ENCODE measurements around the gene ZBTB7A.

ZBTB7A gene

GRCh38 chr19:4052114-4052992 lies 14.3 kb downstream of the ZBTB7A start:
- no peak for DNase-seq

DNA sequence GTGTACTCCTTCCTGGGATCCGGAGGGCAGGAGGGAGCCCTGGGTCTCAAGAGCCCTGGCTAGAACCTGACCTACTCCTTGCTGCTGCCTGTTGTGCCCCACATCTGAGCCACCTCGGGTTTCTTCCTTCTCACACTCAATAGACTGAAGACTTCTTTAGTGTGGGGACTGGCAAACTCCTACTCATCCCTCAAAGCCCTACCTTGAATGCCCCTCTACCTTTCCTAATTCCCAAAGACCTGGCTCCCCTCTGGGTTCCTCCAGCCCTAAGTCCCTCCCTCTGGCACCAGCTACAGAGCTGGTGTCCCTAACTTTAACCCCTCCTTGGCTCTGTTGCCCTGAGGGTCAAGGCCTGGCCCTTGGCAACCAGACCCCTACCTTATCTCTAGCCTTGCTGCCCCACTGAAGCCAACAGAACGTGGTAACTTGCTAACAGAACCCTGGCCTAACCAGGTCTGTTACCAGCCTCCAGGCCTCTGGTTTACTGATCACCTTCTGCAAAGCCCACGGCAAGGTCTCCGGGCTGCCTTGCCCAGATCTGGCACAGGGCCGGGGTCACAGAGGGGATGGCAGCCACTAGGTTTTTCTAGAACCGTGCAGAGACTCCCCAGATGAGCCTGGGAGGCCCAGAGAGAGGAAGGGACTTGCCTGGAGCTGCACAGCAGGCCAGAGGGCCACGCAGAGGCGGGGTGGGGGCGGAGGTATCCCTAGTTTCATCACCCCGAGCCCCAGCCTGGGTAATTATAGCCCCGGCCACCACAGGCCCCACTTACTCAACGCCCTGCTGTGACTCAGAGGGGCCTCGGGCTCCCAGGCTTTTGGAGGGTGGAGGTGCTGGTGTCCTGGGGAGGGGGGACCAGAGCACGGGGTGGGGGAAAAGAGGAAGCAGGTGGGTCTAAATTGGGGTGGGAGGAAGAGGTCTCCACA lies 15.3 kb downstream of the ZBTB7A start:
- no peak for DNase-seq

DNA sequence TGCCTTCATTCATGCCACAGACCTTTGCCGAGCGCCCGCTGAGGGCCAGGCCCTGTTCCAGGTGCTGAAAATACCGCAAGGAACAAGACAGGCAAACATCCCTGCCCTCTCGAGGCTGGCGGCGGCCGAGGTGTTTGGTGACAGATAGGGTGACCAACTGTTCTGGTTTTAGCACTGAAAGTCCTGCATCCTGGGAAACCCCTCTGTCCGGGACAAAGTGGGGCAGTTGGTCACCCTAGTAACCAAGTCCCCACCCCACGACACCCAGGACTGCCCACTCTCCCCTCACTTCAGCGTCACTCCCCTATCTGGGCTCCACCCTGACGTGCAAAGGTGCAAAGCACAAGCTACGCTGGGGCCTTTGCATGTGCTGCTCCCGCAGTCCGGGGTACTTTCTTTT lies 17.3 kb downstream of the ZBTB7A start:
- DNase-seq, result no peak

GRCh38 chr19:4046946-4047683 lies 19.6 kb downstream of the ZBTB7A start:
- no peak for DNase-seq

GRCh38 chr19:4046362-4046691 lies 20.4 kb downstream of the ZBTB7A start:
- DNase-seq, result no peak

GRCh38 chr19:4045597-4046361 lies 20.9 kb downstream of the ZBTB7A start:
- no peak for DNase-seq

DNA sequence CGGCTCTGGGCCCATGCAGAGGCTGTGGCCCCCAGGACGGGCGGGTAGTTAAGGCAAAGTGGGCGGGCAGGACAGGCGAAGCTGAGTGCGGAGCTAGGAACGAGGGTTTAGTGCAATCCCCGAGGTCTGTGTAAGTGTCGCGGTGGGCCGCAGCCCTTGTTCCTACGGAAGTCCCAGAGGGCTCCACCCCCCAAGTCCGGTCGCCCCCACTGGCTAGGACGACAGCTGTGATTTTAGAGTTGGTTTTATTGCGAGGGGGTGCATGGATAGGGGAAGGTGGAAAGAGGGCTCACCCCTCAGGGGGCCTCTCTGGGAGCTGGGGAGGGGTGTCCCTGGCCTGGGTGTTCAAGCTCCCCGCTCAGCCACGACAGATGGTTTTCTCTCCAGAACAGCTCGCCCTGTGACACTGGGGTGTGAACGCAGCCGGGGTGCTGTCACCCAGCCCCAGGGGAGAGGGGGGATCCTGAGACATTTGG lies 21.7 kb downstream of the ZBTB7A start:
- DNase-seq, result no peak

GRCh38 chr19:4043966-4044715 lies 22.6 kb downstream of the ZBTB7A start:
- no peak for DNase-seq

- no peak for DNase-seq
Observed at GRCh38 chr19:4043401-4043800, 23.3 kb downstream of the ZBTB7A start.

DNA sequence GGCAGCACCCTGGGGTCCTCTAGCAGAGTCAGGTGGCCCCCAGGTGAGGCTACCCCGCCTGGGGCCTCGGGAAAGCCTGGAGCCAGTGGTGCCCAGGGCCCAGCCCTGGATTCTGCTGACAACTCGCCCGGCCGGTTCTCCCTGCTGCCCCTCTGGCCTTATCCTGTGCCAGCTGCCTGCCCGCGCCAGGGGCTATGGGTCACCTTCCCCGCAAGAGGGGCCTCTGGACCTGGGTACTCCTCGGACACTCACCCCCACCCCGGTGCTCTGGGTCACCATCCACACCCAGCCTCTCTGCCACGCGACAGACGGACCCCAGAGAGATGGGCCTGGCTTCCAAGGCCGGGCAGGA lies 24.0 kb downstream of the ZBTB7A start:
- no peak for DNase-seq

DNA sequence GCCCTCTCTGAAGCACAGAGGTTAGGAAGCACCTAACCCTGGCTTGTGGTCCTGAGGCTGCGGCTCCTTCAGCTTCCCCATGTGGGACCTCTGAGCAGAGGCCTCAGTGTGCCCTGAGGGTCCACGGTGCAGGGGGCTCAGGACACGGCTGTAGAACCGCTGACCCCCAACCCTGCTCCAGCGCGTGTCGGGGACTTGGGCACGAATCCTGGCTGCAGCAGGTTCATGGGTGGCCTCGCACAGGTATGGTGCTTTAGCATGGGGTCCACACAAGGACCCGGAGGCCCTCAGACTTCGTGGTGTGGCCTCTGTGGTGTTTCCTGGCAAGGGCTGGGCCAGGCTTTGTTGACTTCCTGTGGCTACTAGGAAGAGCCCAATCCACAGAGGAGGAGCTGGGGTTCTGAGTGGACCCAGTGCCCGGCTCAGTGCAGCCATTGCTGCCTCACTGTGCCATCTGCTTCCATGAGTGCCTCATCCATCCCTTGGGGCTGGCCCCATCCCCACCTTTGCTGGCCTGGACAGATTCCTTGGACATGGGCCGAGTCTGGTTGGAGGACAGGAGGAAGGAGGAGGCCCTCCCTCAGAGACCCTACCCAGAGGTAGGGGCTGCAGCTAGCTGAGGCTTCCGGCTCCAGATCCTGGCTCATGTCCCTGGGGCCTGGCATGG lies 24.5 kb downstream of the ZBTB7A start:
- no peak for DNase-seq

GRCh38 chr19:4038661-4039423 lies 27.9 kb downstream of the ZBTB7A start:
- DNase-seq, result no peak

DNA sequence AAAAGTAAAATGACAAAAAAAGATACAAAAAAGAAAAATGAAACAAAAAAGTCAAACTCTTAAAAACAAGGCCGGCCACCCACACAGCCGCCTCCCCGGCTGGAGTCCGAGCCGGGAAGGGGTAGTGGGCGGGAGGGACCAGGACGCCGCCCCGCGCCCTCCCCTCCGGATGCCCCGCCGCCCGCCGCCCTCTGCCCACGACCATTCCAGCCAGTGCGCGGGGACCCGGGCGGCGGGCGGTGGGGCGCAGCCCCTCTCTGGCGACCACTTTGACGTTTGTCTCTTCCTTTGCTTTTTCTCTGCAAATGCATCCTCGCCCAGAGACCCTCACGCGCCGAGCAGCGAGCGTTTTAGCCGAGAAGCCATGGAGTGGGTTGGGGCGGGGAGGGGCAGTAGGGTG lies 28.6 kb downstream of the ZBTB7A start:
- DNase-seq, result no peak

DNA sequence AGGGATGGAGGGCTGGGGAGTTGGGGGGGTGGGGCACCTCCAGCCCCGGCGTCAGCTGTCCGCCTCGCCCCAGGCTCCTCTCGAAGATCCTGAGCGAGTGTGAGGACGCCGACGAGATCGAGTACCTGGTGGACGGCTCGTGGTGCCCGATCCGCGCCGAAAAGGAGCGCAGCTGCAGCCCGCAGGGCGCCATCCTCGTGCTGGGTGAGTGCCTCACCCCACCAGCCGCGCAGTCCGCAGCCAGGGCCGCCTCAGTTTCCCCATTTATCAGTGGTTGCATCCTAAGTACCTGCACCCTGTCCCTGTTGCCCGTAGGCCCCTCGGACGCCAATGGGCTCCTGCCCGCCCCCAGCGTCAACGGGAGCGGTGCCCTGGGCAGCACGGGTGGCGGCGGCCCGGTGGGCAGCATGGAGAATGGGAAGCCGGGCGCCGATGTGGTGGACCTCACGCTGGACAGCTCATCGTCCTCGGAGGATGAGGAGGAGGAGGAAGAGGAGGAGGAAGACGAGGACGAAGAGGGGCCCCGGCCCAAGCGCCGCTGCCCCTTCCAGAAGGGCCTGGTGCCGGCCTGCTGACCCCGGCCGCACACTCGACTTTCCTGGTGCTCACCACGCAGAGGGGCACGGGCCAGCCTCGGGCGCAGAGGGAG lies 29.3 kb downstream of the ZBTB7A start:
- no peak for DNase-seq

- no peak for DNase-seq
Observed at GRCh38 chr19:4036576-4037300, 30.0 kb downstream of the ZBTB7A start.

DNA sequence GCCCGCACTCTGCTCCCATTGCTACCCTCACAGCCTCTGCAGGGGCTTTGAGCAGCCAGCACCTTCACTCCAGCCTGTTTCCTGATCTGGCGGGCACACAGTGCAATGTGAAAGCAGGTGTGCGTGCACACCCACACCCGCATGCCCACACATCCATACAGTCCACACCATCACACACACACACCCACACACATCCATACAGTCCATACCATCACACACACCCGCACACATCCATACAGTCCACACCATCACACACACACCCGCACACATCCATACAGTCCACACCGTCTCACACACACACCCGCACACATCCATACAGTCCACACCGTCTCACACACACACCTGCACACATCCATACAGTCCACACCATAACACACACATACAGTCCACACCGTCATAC lies 31.1 kb downstream of the ZBTB7A start:
- no peak for DNase-seq

- no peak for DNase-seq
Observed at GRCh38 chr19:4035018-4035566, 31.6 kb downstream of the ZBTB7A start.

Measured in SHP77 treated with DMSO at 0.1 percent for 48 hours (cell line).